OCI-LY1 (cell line): ENCODE results near the gene SUV39H1.

Experiments used
- EZH2 ChIP-seq: fragments of 200-600 bp; sonication (generic), shearing (Covaris generic); IDR thresholded peaks from 2 replicates; pipeline ENCODE4 v1.8.0; 2017; ENCODE audit warnings: borderline replicate concordance, mixed run types, mild to moderate bottlenecking, antibody characterized with exemption, low read length, moderate library complexity, mixed read lengths
- TF ChIP-seq, protein P1 (sequence below): fragments of 200-600 bp; sonication (generic), shearing (Covaris generic); IDR thresholded peaks from 2 replicates; pipeline ENCODE4 v1.5.1; 2017; ENCODE audit warnings: mild to moderate bottlenecking, antibody characterized with exemption, low read length, moderate library complexity, mixed read lengths

- TF ChIP-seq, protein P1, sequence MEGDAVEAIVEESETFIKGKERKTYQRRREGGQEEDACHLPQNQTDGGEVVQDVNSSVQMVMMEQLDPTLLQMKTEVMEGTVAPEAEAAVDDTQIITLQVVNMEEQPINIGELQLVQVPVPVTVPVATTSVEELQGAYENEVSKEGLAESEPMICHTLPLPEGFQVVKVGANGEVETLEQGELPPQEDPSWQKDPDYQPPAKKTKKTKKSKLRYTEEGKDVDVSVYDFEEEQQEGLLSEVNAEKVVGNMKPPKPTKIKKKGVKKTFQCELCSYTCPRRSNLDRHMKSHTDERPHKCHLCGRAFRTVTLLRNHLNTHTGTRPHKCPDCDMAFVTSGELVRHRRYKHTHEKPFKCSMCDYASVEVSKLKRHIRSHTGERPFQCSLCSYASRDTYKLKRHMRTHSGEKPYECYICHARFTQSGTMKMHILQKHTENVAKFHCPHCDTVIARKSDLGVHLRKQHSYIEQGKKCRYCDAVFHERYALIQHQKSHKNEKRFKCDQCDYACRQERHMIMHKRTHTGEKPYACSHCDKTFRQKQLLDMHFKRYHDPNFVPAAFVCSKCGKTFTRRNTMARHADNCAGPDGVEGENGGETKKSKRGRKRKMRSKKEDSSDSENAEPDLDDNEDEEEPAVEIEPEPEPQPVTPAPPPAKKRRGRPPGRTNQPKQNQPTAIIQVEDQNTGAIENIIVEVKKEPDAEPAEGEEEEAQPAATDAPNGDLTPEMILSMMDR = no peak
- no peak for TF ChIP-seq EZH2
These were observed 17.3 kb downstream of the SUV39H1 start for GRCh38 chrX:48713847-48714246.
